WTC11 (cell line): Measurements from ENCODE around the gene AR. TPM values are rescaled to one million over a fixed set of nuclear protein-coding genes. Genes with fewer than 3 reads are reported as not detected.
"Not testable (repeated sequence)": the region's sequence is repeated elsewhere in the genome, so short reads cannot be mapped to it uniquely, and the experiment has no call there.

Experiments used
- ATAC-seq: fragments of 200-7000 bp; cut with Tn5 transposase; 2 replicates; pipeline ENCODE4 v1.10.0; 2021; ENCODE audit warnings: mild to moderate bottlenecking, moderate library complexity
- CTCF ChIA-PET: fragments of 300-600 bp; sonication (Branson Sonifier 250); formaldehyde crosslinking; loops from one replicate; lab custom pipeline; 2021; ENCODE audit warnings: antibody characterized with exemption; lab: Charles Lee
- POLR2A ChIA-PET: fragments of 350-600 bp; sonication (Branson Sonifier 250); formaldehyde crosslinking; loops from one replicate; lab custom pipeline; 2021; ENCODE audit warnings: antibody characterized with exemption; lab: Charles Lee
- DNase-seq: peaks from one replicate; pipeline ENCODE4 v3.0.0; 2021; ENCODE audit warnings: low spot score
- H3K27ac Mint-ChIP-seq: 2 replicates; pipeline ENCODE4 v1.8.0; 2021; ENCODE audit warnings: mixed read lengths
- H3K27me3 Mint-ChIP-seq: 2 replicates; pipeline ENCODE4 v1.8.0; 2021; ENCODE audit warnings: low read depth, mild to moderate bottlenecking, moderate library complexity, mixed read lengths
- H3K36me3 Mint-ChIP-seq: 2 replicates; pipeline ENCODE4 v1.8.0; 2021; ENCODE audit warnings: mixed read lengths
- H3K4me1 Mint-ChIP-seq: 2 replicates; pipeline ENCODE4 v1.8.0; 2022; ENCODE audit warnings: mixed read lengths
- H3K4me3 Mint-ChIP-seq: 2 replicates; pipeline ENCODE4 v1.8.0; 2021; ENCODE audit warnings: mild to moderate bottlenecking, moderate library complexity, mixed read lengths
- H3K9me3 Mint-ChIP-seq: 2 replicates; pipeline ENCODE4 v1.8.0; 2021; ENCODE audit warnings: mixed read lengths
- ARID4B ChIP-seq: sonication (generic); formaldehyde crosslinking; IDR thresholded peaks from 2 replicates; pipeline ENCODE4 v1.8.0; 2023; ENCODE audit warnings: missing genetic modification reagents, mild to moderate bottlenecking, borderline replicate concordance
- CBFB ChIP-seq: sonication (generic); formaldehyde crosslinking; IDR thresholded peaks from 2 replicates; pipeline ENCODE4 v1.8.1; 2022; ENCODE audit warnings: mild to moderate bottlenecking, low read depth, missing genetic modification reagents
- CDX4 ChIP-seq: fragments of 250-450 bp; sonication (Bioruptor Pico); IDR thresholded peaks from 2 replicates; pipeline ENCODE4 v1.9.0; 2021; ENCODE audit warnings: moderate library complexity, mild to moderate bottlenecking, inconsistent platforms, borderline replicate concordance
- ETV6 ChIP-seq: sonication (generic); formaldehyde crosslinking; IDR thresholded peaks from 2 replicates; pipeline ENCODE4 v1.8.1; 2022; ENCODE audit warnings: mild to moderate bottlenecking, missing genetic modification reagents
- NFYB ChIP-seq: sonication (generic); formaldehyde crosslinking; conservative IDR thresholded peaks from 2 replicates; pipeline ENCODE4 v1.8.0; 2022; ENCODE audit warnings: low read depth, missing genetic modification reagents
- TEAD4 ChIP-seq: sonication (generic); formaldehyde crosslinking; IDR thresholded peaks from 2 replicates; pipeline ENCODE4 v1.8.0; 2022; ENCODE audit warnings: mild to moderate bottlenecking, missing genetic modification reagents
- ZNF512 ChIP-seq: sonication (generic); formaldehyde crosslinking; IDR thresholded peaks from 2 replicates; pipeline ENCODE4 v1.8.1; 2022; ENCODE audit warnings: missing genetic modification reagents, borderline replicate concordance
- ZNF532 ChIP-seq: fragments of 250-450 bp; sonication (Bioruptor Pico); IDR thresholded peaks from 2 replicates; pipeline ENCODE4 v1.9.0; 2021; ENCODE audit warnings: mild to moderate bottlenecking, borderline replicate concordance
- total RNA-seq: library from RNA; stranded (reverse); gene quantifications from 3 replicates; pipeline ENCODE4 v1.2.3, GENCODE V29; 2021
- TF ChIP-seq, protein P1 (sequence below): sonication (generic); formaldehyde crosslinking; IDR thresholded peaks from 2 replicates; pipeline ENCODE4 v1.8.0; 2022; ENCODE audit warnings: mild to moderate bottlenecking, missing genetic modification reagents
- TF ChIP-seq, protein P2 (sequence below): sonication (generic); formaldehyde crosslinking; IDR thresholded peaks from 2 replicates; pipeline ENCODE4 v1.8.0; 2022; ENCODE audit warnings: mild to moderate bottlenecking, missing genetic modification reagents
- TF ChIP-seq, protein P3 (sequence below): sonication (generic); formaldehyde crosslinking; IDR thresholded peaks from 2 replicates; pipeline ENCODE4 v1.8.1; 2023; ENCODE audit warnings: mild to moderate bottlenecking, missing genetic modification reagents

The AR gene
- total RNA-seq, 1 experiment from 2014 or later, result 10.3 TPM

- H3K4me3 Mint-ChIP-seq, result no peak overlapping the region
- ATAC-seq (no peak), DNase-seq (no peak)
- H3K27me3 Mint-ChIP-seq, result peaks cover 2% of the 10 kb centered on the region; the same call in 1 of the 2 replicates
- peaks cover 38% of the 10 kb centered on the region for H3K9me3 Mint-ChIP-seq
- POLR2A ChIA-PET, result no interaction called here
- H3K27ac Mint-ChIP-seq, result no peak overlapping the region
- H3K4me1 Mint-ChIP-seq, result no peaks in the 10 kb centered on the region
- TF ChIP-seq, protein P1, sequence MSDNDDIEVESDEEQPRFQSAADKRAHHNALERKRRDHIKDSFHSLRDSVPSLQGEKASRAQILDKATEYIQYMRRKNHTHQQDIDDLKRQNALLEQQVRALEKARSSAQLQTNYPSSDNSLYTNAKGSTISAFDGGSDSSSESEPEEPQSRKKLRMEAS (CRISPR knock-in tag), result no peak
- CTCF ChIA-PET, result no interaction called here
- H3K36me3 Mint-ChIP-seq, result peaks cover 37% of the 10 kb centered on the region
These were observed 121.8 kb downstream of the AR start for GRCh38 chrX:67665583-67665982.

DNA sequence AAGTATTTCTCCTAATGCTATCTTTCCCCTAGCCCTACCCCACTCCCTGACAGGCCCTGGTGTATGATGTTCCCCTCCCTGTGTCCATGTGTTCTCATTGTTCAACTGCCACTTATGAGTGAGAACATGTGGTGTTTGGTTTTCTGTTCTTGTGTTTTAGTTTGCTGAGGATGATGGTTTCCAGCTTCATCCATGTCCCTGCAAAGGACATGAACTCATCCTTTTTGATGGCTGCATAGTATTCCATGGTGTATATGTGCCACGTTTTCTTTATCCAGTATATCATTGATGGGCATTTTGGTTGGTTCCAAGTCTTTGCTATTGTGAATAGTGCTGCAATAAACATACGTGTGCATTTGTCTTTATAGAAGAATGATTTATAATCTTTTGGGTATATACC, 126.9 kb downstream of the AR start:
- H3K36me3 Mint-ChIP-seq, CTCF ChIA-PET, H3K27ac Mint-ChIP-seq, H3K4me1 Mint-ChIP-seq, H3K27me3 Mint-ChIP-seq, H3K4me3 Mint-ChIP-seq, H3K9me3 Mint-ChIP-seq, ATAC-seq, DNase-seq, POLR2A ChIA-PET: not testable (repeated sequence)

- H3K27ac Mint-ChIP-seq, result no peak overlapping the region
- ChIA-PET POLR2A (no interaction called here), CTCF (no interaction called here)
- TF ChIP-seq CBFB (CRISPR knock-in tag) (no peak), ZNF512 (CRISPR knock-in tag) (no peak), TEAD4 (CRISPR knock-in tag) (no peak), ETV6 (CRISPR knock-in tag) (no peak), ARID4B (CRISPR knock-in tag) (no peak), NFYB (CRISPR knock-in tag) (no peak), ZNF532 (CRISPR knock-in tag) (no peak), CDX4 (CRISPR knock-in tag) (no peak)
- TF ChIP-seq, protein P2, sequence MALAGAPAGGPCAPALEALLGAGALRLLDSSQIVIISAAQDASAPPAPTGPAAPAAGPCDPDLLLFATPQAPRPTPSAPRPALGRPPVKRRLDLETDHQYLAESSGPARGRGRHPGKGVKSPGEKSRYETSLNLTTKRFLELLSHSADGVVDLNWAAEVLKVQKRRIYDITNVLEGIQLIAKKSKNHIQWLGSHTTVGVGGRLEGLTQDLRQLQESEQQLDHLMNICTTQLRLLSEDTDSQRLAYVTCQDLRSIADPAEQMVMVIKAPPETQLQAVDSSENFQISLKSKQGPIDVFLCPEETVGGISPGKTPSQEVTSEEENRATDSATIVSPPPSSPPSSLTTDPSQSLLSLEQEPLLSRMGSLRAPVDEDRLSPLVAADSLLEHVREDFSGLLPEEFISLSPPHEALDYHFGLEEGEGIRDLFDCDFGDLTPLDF, result no peak
- TF ChIP-seq, protein P3, sequence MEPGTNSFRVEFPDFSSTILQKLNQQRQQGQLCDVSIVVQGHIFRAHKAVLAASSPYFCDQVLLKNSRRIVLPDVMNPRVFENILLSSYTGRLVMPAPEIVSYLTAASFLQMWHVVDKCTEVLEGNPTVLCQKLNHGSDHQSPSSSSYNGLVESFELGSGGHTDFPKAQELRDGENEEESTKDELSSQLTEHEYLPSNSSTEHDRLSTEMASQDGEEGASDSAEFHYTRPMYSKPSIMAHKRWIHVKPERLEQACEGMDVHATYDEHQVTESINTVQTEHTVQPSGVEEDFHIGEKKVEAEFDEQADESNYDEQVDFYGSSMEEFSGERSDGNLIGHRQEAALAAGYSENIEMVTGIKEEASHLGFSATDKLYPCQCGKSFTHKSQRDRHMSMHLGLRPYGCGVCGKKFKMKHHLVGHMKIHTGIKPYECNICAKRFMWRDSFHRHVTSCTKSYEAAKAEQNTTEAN (CRISPR knock-in tag), result no peak
- no peaks in the 10 kb centered on the region for H3K36me3 Mint-ChIP-seq
- no peak overlapping the region for H3K4me3 Mint-ChIP-seq
- no peak for DNase-seq
- peaks cover 7% of the 10 kb centered on the region for H3K4me1 Mint-ChIP-seq
- H3K9me3 Mint-ChIP-seq, result no peaks in the 10 kb centered on the region; the same call in 1 of the 2 replicates
- H3K27me3 Mint-ChIP-seq, result no peaks in the 10 kb centered on the region
- no peak for ATAC-seq
These were observed 130.0 kb downstream of the AR start for GRCh38 chrX:67673741-67674274.
